Left ventricle myocardium inferior (tissue), 1 donor: Measurements from ENCODE around the gene BMP2K. TPM values are rescaled to one million over a fixed set of nuclear protein-coding genes. Genes with fewer than 3 reads are reported as not detected.
"Not testable (repeated sequence)": the region's sequence is repeated elsewhere in the genome, so short reads cannot be mapped to it uniquely, and the experiment has no call there.

ENCODE experiments used
- DNase-seq: peaks from one replicate; pipeline ENCODE4 v3.0.0-alpha.2; 2020
- H3K27ac ChIP-seq: fragments of 200-600 bp; replicated peaks from 2 replicates; pipeline ENCODE4 v1.8.0; 2021
- H3K27me3 ChIP-seq: fragments of 200-600 bp; 2 replicates; pipeline ENCODE4 v1.8.0; 2021; ENCODE audit warnings: low read depth
- H3K36me3 ChIP-seq: fragments of 200-600 bp; 2 replicates; pipeline ENCODE4 v1.8.0; 2021
- H3K4me1 ChIP-seq: fragments of 200-600 bp; 2 replicates; pipeline ENCODE4 v1.8.0; 2021
- H3K4me3 ChIP-seq: fragments of 200-600 bp; 2 replicates; pipeline ENCODE4 v1.8.0; 2021; ENCODE audit warnings: mild to moderate bottlenecking, moderate library complexity
- H3K9me3 ChIP-seq: fragments of 200-600 bp; replicated peaks from 2 replicates; pipeline ENCODE4 v1.8.0; 2021
- intact Hi-C: fragments of 100-400 bp; cut with micrococcal nuclease; formaldehyde crosslinking; loops from one replicate; pipeline ENCODE4 v1.11.0; 2022
- total RNA-seq: library from RNA; stranded (reverse); fragmentation: NEBNext Ultra II Directional; extraction: Animal tissue kit (Norgen Biotek cat#: 25700); gene quantifications from one replicate; pipeline ENCODE4 v1.2.1, GENCODE V29; 2021
- TF ChIP-seq, protein P1 (sequence below): fragments of 200-600 bp; IDR thresholded peaks from 2 replicates; pipeline ENCODE4 v1.8.0; 2021; ENCODE audit warnings: antibody characterized with exemption, mild to moderate bottlenecking, borderline replicate concordance
- donor health status: DM: no; HTN: yes; CAD: no; lungs with severe emphysema.

BMP2K gene
- total RNA-seq, 1 donor from 2014 or later, result 16.2 TPM

- Histone ChIP-seq H3K4me3 (no peak overlapping the region), H3K27me3 (no peaks in the 10 kb centered on the region), H3K4me1 (peaks cover 40% of the 10 kb centered on the region), H3K27ac (no peak overlapping the region), H3K36me3 (no peaks in the 10 kb centered on the region), H3K9me3 (peaks cover 20% of the 10 kb centered on the region)
- TF ChIP-seq, protein P1, sequence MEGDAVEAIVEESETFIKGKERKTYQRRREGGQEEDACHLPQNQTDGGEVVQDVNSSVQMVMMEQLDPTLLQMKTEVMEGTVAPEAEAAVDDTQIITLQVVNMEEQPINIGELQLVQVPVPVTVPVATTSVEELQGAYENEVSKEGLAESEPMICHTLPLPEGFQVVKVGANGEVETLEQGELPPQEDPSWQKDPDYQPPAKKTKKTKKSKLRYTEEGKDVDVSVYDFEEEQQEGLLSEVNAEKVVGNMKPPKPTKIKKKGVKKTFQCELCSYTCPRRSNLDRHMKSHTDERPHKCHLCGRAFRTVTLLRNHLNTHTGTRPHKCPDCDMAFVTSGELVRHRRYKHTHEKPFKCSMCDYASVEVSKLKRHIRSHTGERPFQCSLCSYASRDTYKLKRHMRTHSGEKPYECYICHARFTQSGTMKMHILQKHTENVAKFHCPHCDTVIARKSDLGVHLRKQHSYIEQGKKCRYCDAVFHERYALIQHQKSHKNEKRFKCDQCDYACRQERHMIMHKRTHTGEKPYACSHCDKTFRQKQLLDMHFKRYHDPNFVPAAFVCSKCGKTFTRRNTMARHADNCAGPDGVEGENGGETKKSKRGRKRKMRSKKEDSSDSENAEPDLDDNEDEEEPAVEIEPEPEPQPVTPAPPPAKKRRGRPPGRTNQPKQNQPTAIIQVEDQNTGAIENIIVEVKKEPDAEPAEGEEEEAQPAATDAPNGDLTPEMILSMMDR, result no peak
- DNase-seq, result no peak
- intact Hi-C loops, result no loop called here
These were observed 34.9 kb downstream of the BMP2K start for GRCh38 chr4:78811034-78811433.

DNA sequence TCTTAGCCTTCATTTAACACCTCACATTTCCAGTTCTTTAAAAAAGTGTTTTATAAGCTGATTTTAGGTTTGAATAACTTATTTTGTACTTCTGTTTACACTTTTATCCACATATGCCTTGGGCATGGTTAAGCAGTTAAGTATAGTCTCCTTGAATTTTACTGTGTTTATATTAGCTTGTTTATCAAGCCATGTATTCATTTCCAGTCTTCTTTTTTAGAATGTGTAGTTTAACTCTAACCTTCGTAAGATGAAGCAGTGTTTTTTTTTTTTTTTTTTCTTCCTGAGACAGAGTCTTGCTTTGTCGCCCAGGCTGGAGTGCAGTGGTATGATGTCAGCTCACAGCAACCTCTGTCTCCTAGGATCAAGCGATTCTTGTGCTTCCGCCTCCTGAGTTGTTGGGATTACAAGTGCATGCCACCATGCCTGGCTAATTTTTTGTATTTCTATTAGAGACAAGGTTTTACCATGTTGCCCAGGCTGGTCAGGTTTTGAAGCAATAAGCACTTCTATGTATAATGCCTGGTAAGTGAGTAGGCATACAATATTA lies 42.5 kb downstream of the BMP2K start:
- no peak for DNase-seq
- Histone ChIP-seq H3K4me1 (peaks cover 4% of the 10 kb centered on the region), H3K4me3 (no peak overlapping the region), H3K9me3 (no peaks in the 10 kb centered on the region), H3K27me3 (no peaks in the 10 kb centered on the region), H3K36me3 (no peaks in the 10 kb centered on the region), H3K27ac (no peak overlapping the region)
- intact Hi-C loops, result no loop called here
- TF ChIP-seq, protein P1, result no peak

GRCh38 chr4:78824001-78824400 lies 47.9 kb downstream of the BMP2K start:
- Histone ChIP-seq H3K27me3 (no peaks in the 10 kb centered on the region), H3K9me3 (no peaks in the 10 kb centered on the region), H3K27ac (no peak overlapping the region), H3K4me1 (peaks cover 9% of the 10 kb centered on the region), H3K36me3 (peaks cover 28% of the 10 kb centered on the region), H3K4me3 (no peak overlapping the region)
- intact Hi-C loops, result no loop called here
- TF ChIP-seq, protein P1, result no peak
- DNase-seq, result no peak

GRCh38 chr4:78827191-78827590 lies 51.0 kb downstream of the BMP2K start:
- no peaks in the 10 kb centered on the region for H3K9me3 ChIP-seq
- peaks cover 14% of the 10 kb centered on the region for H3K4me1 ChIP-seq
- TF ChIP-seq, protein P1, result no peak
- no peak overlapping the region for H3K4me3 ChIP-seq
- intact Hi-C loops, result no loop called here
- H3K36me3 ChIP-seq, result peaks cover 33% of the 10 kb centered on the region
- H3K27ac ChIP-seq, result no peak overlapping the region
- no peak for DNase-seq
- H3K27me3 ChIP-seq, result no peaks in the 10 kb centered on the region

DNA sequence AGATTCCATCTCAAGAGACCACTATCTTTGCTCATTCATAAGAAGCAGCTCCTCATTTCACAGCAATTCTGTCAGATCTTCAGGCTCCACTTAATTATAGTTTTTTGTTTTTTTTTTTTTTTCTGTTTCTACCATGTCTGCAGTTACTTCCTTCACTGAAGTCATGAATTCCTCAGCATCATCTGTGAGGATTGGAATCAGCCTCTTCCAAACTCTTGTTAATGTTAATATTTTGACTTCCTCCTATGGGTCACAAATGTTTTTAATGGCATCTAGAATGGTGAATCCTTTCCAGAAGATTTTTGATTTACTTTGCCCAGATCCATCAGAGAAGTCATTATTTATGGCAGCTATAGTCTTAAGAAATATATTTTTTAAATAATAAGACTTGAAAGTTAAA lies 53.1 kb downstream of the BMP2K start:
- intact Hi-C loops, result no loop called here
- Histone ChIP-seq H3K36me3 (peaks cover 38% of the 10 kb centered on the region), H3K4me1 (peaks cover 11% of the 10 kb centered on the region), H3K27ac (no peak overlapping the region), H3K9me3 (no peaks in the 10 kb centered on the region), H3K4me3 (no peak overlapping the region), H3K27me3 (no peaks in the 10 kb centered on the region)
- TF ChIP-seq, protein P1, result no peak
- DNase-seq, result no peak

DNA sequence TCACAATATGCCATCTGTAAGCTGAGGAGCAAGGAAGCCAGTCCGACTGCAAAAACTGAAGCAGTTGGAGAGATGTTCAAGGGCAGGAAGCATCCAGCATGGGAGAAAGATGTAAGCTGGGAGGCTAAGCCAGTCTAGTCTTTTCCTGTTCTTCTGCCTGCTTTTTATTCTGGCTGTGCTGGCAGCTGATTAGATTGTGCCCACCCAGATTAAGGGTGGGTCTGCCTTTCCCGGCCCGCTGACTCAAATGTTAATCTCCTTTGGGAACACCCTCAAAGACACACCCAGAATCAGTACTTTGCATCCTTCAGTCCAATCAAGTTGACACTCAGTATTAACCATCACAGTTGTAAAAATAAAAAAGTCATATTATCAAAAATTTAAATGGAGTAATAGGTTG lies 63.5 kb downstream of the BMP2K start:
- DNase-seq, H3K4me3 ChIP-seq, H3K27ac ChIP-seq, H3K27me3 ChIP-seq, H3K4me1 ChIP-seq, intact Hi-C loops, H3K9me3 ChIP-seq: not testable (repeated sequence)
- H3K36me3 ChIP-seq, result peaks cover 33% of the 10 kb centered on the region

- H3K27ac ChIP-seq, H3K27me3 ChIP-seq, DNase-seq, H3K9me3 ChIP-seq, intact Hi-C loops, H3K4me1 ChIP-seq, H3K4me3 ChIP-seq: not testable (repeated sequence)
- peaks cover 33% of the 10 kb centered on the region for H3K36me3 ChIP-seq
These were observed 64.1 kb downstream of the BMP2K start for GRCh38 chr4:78840286-78840685.
